BJ (cell line): Measurements from ENCODE around the gene DNAJC11. TPM values are rescaled to one million over a fixed set of nuclear protein-coding genes. Genes with fewer than 3 reads are reported as not detected.

ENCODE experiments used
- CTCF ChIA-PET: fragments of 350-600 bp; formaldehyde crosslinking; extraction: SDS; loops from one replicate; lab custom pipeline; 2021; ENCODE audit warnings: antibody characterized with exemption, inconsistent platforms; lab: Yijun Ruan, JAX
- POLR2A ChIA-PET: fragments of 300-600 bp; sonication (Branson Sonifier 250); formaldehyde crosslinking; extraction: SDS; loops from one replicate; lab custom pipeline; 2021; ENCODE audit warnings: antibody characterized with exemption; lab: Charles Lee
- DNase-seq: peaks from one replicate; pipeline ENCODE4 v3.0.0-alpha.2; 2011; ENCODE audit warnings: low read depth
- H3K27me3 ChIP-seq: 2 replicates; pipeline ENCODE4 v1.6.0; 2011; ENCODE audit warnings: low read length; ENCODE audit not compliant: control insufficient read depth, insufficient read depth
- H3K36me3 ChIP-seq: 2 replicates; pipeline ENCODE4 v1.5.1; 2011; ENCODE audit warnings: low read length; ENCODE audit not compliant: control insufficient read depth, insufficient read depth
- H3K4me3 ChIP-seq: 2 replicates; pipeline ENCODE4 v1.5.1; 2011; ENCODE audit warnings: low read depth, mild to moderate bottlenecking, control low read depth, low read length
- CTCF ChIP-seq: IDR thresholded peaks from 2 replicates; pipeline ENCODE4 v1.5.1; 2011; ENCODE audit warnings: low read depth, mild to moderate bottlenecking, control low read depth, inconsistent platforms, low read length, moderate library complexity; ENCODE audit not compliant: insufficient read depth
- polyA plus RNA-seq: library from polyadenylated mRNA; depleted of rRNA; stranded (reverse); fragments of >200 nt; gene quantifications from 2 replicates; pipeline ENCODE4 v1.2.3, GENCODE V29; 2011

Gene DNAJC11
- polyA plus RNA-seq, 1 experiment = 36.0 TPM

- ChIA-PET CTCF (interaction anchor here (2.4 kb wide), 1 partner anchor 12 kb away, joined by 8 read pairs; the partner anchor contains the start of gene DNAJC11), POLR2A (no interaction called here)
- Histone ChIP-seq H3K36me3 (no peaks in the 10 kb centered on the region), H3K4me3 (no peak overlapping the region), H3K27me3 (no peaks in the 10 kb centered on the region)
- no peak for TF ChIP-seq CTCF
- DNase-seq = no peak
These were observed 12.9 kb downstream of the DNAJC11 start for GRCh38 chr1:6688757-6689156.

GRCh38 chr1:6688001-6688400 is 13.6 kb downstream of the DNAJC11 start:
- no peak for DNase-seq
- no peak overlapping the region for H3K4me3 ChIP-seq
- no peak for TF ChIP-seq CTCF
- CTCF ChIA-PET = interaction anchor here (2.4 kb wide), 1 partner anchor 13 kb away, joined by 8 read pairs; the partner anchor contains the start of gene DNAJC11
- no peaks in the 10 kb centered on the region for H3K36me3 ChIP-seq
- H3K27me3 ChIP-seq = no peaks in the 10 kb centered on the region
- POLR2A ChIA-PET = no interaction called here

- ChIA-PET CTCF (interaction anchor here (1.4 kb wide), 1 partner anchor 33 kb away, joined by 3 read pairs; no protein-coding TSS in a partner anchor), POLR2A (no interaction called here)
- no peak for TF ChIP-seq CTCF
- Histone ChIP-seq H3K4me3 (no peak overlapping the region), H3K27me3 (no peaks in the 10 kb centered on the region), H3K36me3 (0 out of 2 replicates have a peak, but pooled peaks cover 1% of the 10 kb centered on the region)
- no peak for DNase-seq
These were observed 15.3 kb downstream of the DNAJC11 start for GRCh38 chr1:6686294-6686693.

- ChIA-PET POLR2A (no interaction called here), CTCF (interaction anchor here (0.6 to 1.4 kb wide), 3 partner anchors 16 to 208 kb away, joined by 3 to 4 read pairs (median 3); partner anchors contain the start of gene DNAJC11)
- H3K36me3 ChIP-seq = 0 out of 2 replicates have a peak, but pooled peaks cover 1% of the 10 kb centered on the region
- no peaks in the 10 kb centered on the region for H3K27me3 ChIP-seq
- no peak for DNase-seq
- H3K4me3 ChIP-seq = no peak overlapping the region
- TF ChIP-seq CTCF = no peak
These were observed 16.2 kb downstream of the DNAJC11 start for GRCh38 chr1:6685381-6685780.

- Histone ChIP-seq H3K27me3 (no peaks in the 10 kb centered on the region), H3K36me3 (peaks cover 3% of the 10 kb centered on the region), H3K4me3 (no peak overlapping the region)
- no peak for TF ChIP-seq CTCF
- no peak for DNase-seq
- ChIA-PET POLR2A (no interaction called here), CTCF (interaction anchor here (1.0 to 1.5 kb wide), 2 partner anchors 8 to 18 kb away, joined by 3 to 5 read pairs; partner anchors contain the start of gene DNAJC11)
These were observed 18.2 kb downstream of the DNAJC11 start for GRCh38 chr1:6683434-6683833.
